B cell (primary cell): Measurements from ENCODE around the gene SFXN5.

Experiments
- CTCF ChIP-seq: fragments of 200-600 bp; IDR thresholded peaks from one replicate; pipeline ENCODE4 v1.8.0; 2022; ENCODE audit warnings: antibody characterized with exemption, mild to moderate bottlenecking
- EZH2 ChIP-seq: IDR thresholded peaks from 2 replicates; pipeline ENCODE4 v1.6.1; 2012; ENCODE audit warnings: borderline replicate concordance, low read depth, mild to moderate bottlenecking, moderate library complexity, low read length; ENCODE audit not compliant: insufficient read depth, poor library complexity, severe bottlenecking

DNA sequence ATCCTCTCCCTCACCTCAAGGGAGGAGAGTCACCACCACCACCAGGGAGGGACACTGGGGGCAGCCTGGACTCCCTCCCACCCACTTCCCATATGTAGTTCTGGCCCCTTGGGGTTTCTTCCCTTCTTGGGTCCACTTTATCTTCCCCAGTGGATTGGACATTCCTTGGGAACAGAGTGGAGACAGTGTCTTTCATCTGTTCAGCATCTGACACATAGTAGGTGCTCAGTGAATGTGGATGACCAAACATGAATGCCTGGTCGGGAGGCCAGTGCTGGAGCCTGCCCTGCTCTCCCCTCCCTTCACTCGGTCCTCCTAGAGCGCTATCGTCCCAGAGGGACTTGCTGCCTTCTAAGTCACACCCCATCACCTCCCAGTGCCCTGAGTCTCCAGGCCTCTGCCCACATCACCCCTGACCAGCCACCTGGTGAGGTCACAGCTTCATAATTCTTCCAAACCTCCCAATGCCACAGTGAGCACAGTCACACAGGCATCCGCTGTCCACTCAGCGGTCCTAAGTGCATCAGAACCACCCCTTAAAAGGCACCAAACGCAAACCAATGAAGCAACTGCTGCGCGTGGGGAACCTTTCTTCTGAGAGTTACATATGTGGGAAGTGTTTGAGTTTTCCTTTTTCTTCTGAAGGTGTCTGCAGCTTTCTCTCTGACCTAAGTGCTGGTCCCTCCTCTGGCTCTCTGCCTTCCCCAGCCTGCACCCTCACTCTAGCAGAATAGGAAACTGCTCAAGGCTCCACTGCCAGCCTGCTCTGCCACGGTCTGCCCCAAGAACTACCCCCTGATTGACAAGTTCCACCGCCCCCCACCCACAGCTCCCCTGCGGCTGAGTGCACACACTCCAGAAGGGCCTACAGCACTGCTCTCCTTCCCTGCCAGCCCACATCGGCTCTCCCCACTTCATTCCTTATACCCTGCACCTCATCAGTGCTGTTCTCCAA lies 7.2 kb upstream of the SFXN5 start:
- TF ChIP-seq CTCF (no peak), EZH2 (no peak)
